IPS DF 19.7 (cell line): ENCODE results near the gene PLCH2.
"Not testable (repeated sequence)": the region's sequence is repeated elsewhere in the genome, so short reads cannot be mapped to it uniquely, and the experiment has no call there.

ENCODE experiments used
- DNase-seq: peaks from one replicate; pipeline ENCODE4 v3.0.0-alpha.2; 2013; ENCODE audit warnings: low read depth, low spot score

Gene PLCH2

DNA sequence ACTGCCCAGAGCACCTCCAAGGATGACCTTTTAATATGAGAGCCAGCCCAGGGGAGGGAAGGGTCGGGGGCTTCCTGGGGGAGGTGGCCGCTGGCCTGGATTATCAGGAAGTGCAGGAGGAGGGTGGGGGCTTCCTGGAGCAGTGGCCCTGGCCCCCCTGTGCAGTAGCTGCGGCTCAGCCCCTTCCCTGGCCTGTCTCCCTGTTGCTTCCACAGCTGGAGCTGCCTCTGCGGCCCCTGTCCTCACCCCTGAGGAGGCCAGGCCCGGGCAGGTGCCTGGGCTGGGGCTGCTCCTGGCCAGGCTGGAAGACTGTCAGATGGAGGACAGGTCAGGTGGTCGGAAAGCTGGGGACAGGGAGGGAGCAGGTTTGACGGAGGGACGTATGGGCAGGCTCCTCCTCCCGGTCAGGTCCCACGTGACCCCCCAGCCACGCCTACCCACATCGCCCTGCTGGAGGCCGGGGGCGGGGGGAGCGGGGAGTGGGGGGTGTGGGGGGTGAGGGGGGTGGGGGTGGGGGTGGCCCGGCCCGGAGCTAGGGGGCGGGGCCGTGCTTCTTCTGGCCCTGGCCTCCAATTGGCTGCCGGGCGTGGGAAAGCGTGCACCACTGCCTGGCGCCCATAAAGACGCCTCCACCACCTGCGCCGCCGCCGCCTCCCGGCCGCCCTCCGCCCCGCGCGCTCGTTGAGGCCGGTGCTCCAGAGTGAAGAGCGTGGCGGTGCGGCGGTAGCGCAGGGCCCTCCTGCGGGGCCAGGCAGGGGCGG, 69.8 kb downstream of the PLCH2 start:
- DNase-seq: no peak

GRCh38 chr1:2546515-2547209, 70.6 kb downstream of the PLCH2 start:
- no peak for DNase-seq

DNA sequence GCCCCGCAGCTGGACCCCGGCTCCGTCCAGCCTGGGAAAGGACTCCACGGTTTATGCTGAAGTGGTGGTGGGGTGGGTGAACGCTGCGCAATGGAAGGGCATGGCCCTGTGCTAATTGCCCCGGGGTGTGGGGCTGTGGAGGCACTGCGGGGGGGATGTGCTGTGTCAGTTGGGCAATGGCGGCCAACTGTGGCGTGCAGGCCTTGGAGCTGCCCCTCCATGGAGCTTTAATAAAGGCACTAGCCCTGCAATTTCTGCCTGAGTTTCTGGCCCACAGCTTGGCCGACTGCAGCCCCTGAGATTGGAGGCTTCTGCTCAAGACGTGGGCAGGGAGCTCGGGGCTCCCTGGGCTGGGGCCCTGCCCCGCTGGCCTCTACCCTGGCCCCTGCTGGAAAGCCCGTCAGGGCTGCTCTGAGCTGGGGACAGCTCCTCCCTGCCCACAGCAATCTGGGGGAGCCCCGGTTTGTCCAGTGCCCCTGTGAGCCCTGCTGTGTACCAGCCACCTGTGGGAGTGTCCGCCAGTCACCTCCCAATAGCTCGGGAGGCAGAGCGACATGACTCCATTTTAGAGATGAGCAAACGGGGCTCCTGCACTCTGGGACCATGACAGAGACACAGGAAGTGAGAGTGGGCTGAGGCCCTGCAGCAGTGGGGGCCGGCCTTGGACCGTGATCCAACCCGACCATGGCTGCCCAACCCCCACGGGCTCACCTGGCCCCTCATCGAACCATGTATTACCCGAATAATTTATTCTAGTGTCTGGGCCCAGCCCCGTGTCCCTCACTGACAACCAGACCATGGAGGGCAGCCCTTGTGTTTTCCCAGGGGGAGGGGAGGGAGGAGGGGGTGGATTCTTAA, 71.3 kb downstream of the PLCH2 start:
- no peak for DNase-seq

DNA sequence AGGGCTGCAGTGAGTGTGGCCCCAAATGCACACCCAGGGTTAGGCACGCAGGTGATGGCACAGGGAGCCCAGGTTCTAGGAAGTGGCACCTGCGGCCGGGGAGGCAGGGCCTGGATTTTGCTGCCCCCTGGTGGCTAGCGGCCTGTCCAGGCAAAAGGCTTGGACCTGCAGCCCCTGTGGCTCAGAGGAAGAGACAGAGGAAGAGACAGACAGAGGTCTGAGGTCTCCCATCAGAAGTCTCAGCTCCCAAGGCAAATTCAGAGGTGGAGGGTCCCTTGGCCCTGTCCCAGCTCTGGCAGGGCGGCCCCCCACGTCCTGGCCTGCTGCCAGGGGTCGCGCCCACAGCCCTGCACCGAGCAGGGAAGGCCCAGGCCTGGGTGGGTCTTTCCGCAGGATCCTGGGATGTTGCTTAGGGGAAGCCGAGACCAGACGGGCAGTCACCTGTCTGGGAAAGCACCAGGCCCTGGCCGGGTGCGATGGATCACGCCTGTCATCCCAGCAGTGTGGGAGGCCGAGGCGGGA, 72.0 kb downstream of the PLCH2 start:
- no peak for DNase-seq

DNA sequence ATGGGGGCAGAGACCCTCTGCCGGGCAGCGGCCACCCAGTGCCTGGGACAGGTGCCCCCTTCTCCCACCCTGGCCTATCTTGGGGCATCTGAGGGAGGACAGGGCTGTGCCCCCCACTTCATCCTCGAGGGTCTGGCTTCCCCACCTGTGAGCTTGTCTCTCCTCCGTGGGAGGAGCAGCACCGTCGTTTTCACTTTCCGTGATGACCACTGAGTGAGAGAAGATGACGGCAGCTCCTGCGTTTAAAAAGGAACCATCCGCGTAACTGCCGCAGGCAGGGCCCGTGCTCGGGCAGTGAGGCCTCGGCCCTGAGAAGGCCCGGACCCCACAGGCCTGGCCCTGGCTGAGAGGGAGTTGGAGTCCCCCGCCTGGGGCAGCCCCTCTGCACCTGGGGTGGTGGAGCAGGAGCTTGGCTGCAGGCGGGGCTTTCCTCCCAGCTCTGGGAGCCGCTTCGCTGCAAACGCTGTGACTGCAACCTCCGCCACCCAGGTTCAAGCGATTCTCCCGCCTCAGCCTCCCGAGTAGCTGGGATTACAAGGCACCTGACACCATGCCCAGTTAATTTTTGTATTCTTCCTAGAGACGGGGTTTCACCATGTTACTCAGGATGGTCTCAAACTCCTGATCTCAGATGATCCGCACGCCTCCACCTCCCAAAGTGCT, 73.4 kb downstream of the PLCH2 start:
- DNase-seq: not testable (repeated sequence)

- DNase-seq: not testable (repeated sequence)
Measured at GRCh38 chr1:2550309-2550861, 74.3 kb downstream of the PLCH2 start.

- DNase-seq: not testable (repeated sequence)
Measured at GRCh38 chr1:2551544-2551943, 75.5 kb downstream of the PLCH2 start.

DNA sequence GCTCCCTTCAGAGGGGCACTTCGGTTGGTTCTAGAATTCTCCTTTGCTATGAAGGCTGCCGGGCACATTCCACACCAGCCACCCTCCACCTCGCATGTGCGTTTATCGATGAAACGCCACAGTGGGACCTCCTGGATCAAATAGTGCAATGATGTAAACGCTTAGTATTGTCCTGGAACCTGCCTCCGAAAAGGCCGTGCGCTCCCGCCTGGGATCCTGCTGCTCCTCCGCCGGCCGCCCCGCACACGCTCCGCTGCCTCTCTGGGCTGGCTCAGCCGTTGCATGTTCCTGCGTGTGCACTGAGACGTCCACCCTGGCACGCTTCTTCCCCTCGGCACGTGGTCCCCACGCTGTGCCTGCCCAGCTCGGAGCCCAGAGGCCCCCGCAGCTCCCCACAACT, 76.1 kb downstream of the PLCH2 start:
- DNase-seq: no peak

- not testable (repeated sequence) for DNase-seq
Measured at GRCh38 chr1:2553076-2553475, 77.0 kb downstream of the PLCH2 start.

DNA sequence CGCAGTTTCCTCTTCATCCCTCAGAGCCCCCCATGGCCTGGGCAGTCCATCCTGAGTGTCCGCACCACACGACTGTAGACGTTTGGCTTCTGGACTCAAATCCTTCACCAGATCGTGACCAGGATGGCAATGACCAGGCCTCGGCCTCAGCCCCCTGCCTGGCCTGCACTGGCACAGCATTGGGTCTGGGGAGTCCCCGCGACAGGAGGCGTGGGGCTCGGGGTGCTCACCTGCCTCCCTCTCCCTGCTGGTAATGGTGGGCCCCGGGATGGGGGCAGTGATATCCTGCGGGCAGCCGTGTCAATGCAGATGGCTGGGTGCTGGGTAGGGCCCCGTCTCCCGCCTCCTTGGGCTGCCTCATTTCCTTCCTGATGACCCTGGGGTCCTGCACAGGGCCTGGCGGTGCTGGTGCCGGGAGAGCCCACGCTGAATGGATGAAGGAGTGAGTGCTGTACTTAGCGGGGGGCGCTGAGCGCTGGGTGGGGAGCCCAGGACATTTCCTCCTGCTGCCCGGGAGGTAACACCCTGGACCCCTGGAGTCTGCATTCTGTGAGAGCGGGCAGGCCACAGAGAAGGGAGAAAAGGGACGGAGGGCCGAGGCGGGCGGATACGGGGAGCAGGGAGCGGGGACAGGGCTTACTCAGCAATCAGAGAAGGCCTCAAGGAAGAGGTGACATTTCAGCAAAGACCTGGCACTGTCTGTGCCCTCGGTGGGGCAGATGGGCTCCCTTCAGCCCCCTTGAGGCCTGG, 78.0 kb downstream of the PLCH2 start:
- DNase-seq: no peak

DNA sequence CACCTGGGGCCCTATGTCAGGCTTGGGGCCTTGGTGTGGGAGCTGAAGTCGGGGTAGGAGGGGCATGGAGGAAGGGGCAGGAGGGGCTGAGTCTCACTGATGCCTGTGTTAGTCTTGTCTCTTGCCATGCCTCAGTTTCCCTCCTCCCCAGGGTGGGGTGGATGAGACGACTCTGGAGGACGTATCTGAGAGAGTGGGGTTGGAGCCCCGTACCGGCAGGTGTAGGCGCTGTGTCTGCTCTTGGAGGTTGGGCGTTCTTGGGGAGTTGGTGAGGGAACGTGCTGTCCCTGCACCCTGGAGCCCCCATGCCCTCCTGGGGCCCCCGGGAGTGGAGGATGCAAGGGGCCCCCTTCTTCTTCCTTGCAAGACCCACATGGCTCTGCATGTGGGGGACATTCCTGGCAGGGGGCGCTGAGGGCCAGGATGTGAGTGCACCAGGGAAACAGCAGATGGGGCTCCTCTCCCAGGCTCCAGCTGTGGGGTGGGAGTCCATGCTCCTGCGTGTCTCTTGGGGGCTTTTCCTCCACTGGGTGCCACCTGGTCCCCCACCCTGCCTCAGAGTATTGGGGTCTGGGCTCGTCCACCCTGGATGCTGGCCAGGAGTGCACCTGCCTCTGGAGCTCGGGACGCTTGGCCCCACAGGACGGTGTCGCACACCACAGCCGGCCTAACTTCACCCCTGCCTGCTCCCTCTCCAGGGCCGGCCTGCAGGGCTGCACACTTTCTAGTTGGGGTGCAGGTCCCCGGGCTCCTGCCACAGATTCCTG, 78.7 kb downstream of the PLCH2 start:
- no peak for DNase-seq
